NAMALWA (cell line): Measurements from ENCODE around the gene TRHDE.

Experiments
- DNase-seq: peaks from one replicate; pipeline ENCODE4 v3.0.0-alpha.2; 2015; ENCODE audit warnings: low spot score

The TRHDE gene, protein sequence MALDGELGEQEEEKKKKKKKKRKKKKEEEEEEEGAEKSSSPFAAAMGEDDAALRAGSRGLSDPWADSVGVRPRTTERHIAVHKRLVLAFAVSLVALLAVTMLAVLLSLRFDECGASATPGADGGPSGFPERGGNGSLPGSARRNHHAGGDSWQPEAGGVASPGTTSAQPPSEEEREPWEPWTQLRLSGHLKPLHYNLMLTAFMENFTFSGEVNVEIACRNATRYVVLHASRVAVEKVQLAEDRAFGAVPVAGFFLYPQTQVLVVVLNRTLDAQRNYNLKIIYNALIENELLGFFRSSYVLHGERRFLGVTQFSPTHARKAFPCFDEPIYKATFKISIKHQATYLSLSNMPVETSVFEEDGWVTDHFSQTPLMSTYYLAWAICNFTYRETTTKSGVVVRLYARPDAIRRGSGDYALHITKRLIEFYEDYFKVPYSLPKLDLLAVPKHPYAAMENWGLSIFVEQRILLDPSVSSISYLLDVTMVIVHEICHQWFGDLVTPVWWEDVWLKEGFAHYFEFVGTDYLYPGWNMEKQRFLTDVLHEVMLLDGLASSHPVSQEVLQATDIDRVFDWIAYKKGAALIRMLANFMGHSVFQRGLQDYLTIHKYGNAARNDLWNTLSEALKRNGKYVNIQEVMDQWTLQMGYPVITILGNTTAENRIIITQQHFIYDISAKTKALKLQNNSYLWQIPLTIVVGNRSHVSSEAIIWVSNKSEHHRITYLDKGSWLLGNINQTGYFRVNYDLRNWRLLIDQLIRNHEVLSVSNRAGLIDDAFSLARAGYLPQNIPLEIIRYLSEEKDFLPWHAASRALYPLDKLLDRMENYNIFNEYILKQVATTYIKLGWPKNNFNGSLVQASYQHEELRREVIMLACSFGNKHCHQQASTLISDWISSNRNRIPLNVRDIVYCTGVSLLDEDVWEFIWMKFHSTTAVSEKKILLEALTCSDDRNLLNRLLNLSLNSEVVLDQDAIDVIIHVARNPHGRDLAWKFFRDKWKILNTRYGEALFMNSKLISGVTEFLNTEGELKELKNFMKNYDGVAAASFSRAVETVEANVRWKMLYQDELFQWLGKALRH

DNA sequence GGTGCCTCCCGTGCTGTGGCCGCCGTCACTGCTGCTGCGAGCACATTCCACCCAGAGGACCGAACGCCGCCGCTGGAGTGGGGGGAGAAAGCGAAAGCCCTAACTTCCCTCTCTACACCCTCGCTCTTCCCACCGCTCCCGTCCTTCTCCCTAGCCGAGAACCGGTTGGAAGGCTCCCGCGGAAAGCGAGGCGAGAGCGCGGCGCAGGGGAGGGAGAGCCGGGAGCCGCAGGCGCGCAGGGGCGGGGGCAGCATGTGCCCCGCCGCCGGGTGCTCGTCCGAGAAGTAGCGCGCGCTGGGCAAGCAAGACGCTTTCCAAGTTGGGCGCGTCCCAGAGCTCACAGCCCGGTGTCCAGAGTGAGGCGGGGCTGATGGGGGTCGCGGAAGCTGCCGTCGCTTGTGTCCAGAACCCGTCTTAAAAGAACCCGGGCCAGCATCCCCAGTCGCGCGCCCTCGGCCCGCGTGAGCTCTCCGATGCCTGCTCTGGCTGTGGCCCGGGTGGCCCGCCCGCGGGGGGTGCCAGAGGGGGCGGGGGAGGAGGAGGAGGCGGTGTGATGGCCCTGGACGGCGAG lies at the start of gene TRHDE:
TSS of gene TRHDE (plus strand) at position 280 of the 571 bp plus-strand sequence. CDS start at position 554, 274 bp downstream.
- no peak for DNase-seq

DNA sequence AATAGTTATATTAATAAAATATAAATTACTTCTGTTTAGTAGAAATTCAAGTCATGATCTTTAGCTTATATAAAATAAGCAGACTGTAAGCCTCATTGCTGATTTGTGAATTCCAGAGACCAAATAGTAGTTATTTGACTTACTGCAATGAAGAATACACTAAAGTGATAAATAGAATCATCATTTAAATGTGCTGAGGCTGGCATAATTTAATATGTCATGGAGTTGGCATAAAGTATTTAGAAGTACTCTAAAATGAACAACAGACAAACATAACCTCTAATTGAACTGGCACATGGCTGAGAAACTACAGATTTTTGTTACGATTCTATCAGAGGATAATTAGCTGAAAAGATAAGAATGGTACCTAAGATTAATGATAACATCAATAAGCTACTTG lies 45.7 kb upstream of the TRHDE start:
- no peak for DNase-seq

- DNase-seq = no peak
These were observed 43.7 kb upstream of the TRHDE start for GRCh38 chr12:72228424-72228823.

DNA sequence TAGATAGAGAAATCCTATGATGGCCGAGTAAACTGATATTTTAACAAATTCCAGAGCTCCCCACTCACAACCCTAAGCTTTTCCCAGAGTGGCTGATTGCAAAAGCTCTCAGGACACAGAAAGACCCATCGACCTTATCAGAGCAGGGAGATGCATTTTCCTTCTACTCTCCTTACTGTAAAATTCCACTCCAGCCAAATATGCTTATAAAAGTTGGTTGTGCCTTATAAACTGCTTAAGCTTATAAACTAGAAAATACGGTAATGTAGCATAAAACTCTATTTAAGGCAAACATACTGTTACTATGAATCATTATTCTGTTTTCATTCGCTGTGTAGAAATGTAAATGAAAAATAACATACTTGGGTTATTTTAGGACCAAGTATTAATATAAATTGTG lies 41.6 kb upstream of the TRHDE start:
- DNase-seq = no peak

DNA sequence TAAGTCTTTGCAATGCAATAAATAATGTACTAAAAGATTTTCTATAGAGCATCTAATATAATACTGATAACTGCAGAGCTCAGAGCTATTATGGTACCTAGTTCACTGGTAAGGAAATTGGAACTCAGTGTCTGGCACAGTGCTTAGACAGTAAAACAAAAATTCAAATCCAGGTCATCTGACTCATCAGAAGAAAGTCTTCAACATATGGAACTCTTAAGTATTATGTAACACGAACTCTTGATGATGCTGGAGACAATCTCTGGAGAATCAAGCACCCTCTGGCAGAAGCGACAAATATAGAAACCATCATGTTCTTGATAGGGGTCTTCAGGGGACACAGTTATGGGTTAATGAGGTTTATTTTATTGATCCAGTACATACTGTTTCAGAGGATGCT lies 37.3 kb upstream of the TRHDE start:
- no peak for DNase-seq

- DNase-seq = no peak
These were observed 36.0 kb upstream of the TRHDE start for GRCh38 chr12:72236071-72236705.

DNA sequence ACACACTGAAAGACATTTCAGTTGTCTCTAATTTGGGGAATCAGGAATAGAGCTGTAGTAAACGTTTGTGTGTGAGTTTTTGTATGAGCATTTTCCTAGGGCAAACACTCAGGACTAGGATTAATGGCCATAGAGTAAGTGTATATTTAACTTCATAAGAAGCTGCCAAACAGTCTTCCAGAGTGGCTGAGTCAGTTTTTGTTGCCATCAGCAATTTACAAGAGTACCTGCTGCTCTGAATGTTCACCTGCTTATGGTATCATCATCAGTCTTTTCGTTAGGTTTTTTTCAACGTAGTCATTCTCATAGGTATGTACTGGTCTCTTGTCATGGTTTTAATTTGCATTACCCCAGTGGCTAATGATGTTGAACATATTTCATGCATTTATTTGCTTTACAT lies 30.6 kb upstream of the TRHDE start:
- no peak for DNase-seq

GRCh38 chr12:72242946-72243345 lies 29.2 kb upstream of the TRHDE start:
- no peak for DNase-seq

GRCh38 chr12:72246370-72246769 lies 25.8 kb upstream of the TRHDE start:
- no peak for DNase-seq

GRCh38 chr12:72250346-72250745 lies 21.8 kb upstream of the TRHDE start:
- no peak for DNase-seq

DNA sequence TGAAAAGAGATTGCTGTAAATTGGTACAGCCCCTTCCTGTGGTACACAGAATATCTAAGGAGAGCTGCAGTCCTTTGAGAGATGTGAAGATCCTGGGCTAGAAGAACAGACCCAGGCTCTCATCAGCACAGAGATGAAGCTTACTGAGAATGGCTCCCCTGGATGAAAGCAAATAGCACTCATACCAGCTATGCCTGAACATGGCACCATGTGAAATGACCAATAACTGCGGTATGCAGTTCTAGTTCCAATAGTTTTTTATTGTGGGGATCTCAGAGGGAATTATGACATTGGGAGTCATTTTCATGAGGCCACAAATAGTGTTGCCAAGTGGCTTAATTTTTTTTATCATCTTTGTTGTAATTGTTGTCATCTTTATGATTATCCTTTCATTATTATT lies 15.4 kb upstream of the TRHDE start:
- DNase-seq = no peak

DNA sequence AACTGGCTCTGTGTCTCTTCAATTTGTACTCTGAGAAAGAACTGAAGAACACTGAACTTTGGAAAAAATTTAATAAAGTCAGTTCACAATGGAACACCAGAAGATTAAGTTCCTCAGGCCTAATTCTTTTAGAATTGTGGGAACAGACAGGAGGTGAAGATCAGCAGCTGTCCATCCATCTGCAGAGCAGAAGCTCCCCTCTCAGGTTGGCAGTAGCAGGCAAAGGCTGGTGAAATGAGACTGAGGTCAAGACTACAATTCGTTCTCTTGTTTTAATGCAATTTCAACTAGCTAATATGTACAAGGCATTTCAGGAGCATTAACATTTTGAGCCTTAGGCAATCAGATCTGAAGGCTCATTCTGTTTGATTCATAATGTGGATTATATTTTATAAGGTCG lies 10.3 kb upstream of the TRHDE start:
- DNase-seq = no peak

DNA sequence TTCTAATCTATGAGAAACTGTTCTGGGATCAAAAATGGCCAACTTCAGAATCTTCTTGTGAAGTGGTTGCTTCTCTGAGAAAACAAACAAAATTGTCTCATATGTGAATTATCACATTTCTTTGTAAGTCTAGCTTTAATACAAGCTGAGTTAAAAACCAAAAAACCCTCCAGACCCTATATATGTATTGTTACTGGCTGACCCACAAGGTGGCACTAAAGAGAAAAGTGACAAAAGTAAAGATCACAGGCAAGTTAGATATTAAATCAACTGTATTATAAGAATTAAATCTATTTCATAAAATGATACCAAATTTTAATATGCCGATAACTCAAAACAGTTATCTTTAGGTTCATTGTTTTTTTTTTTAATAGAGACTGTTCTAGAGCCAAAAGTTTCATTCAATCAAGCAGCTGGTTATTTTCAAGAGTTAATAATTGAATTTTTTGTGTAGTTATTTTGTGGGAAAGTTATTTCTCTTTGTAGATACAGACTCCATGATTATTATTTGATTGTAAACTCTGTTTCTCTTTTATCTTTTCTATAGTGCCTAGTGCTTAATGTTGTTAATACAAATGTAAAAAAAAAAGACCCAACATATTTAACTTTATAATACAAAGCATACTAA lies 7.5 kb upstream of the TRHDE start:
- DNase-seq = peak; percentile 47

DNA sequence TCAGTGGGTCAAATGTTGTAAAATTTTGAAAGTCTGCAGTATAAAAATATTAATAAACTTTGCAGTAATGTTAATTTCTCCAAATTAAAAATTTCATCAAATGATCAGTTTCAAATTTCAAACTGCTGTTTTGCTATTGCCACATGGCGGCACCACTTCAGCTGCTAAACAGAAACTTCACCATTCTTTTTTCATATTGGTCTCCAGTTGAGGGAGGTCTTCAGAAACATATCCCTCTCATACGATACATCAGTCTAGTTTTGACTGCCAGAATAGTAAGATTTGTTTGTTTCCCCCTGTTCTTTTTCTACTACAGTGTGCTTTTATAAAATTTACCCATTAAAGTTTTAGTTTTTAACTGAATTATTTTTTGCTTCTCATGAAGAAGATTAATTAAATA lies 4.2 kb upstream of the TRHDE start:
- peak; percentile 14 for DNase-seq

DNA sequence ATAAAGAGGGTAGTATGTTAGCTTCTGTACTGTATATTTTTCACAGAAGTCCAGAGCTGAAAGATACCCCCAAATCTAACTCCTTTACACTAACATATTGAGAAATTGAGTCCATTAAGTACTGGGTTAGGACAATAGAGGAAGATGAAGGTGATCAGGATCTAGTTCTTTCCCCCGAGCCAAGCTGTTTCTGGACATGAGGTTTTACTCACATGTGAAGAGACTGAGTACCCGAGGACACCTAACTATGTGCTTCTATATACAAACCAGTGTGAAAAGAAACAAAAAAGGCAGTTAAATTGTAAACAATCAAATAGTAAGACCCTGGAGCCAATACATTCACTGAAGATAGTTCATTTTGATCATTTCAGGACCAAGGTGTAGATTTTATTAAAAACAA lies 3.8 kb upstream of the TRHDE start:
- no peak for DNase-seq

DNA sequence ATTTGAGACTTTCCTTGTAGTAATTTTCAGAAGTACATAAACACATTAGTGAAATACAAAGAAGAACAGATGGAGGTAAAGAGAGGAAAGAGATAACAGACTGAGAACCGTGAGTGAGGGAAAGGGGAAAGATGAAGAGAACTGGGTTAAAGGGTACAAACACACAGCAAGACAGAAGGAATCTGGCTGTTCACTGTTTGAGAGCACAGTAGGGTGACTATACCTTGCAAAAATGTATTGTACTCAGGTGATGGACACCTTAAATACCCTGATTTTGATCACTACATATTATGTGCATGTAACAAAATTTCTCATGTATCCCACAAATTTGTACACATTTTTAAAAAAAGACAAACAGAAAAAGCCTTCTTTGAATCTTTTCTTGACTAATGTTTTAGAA lies 2.7 kb upstream of the TRHDE start:
- DNase-seq = no peak

GRCh38 chr12:72270246-72270645 lies 1.9 kb upstream of the TRHDE start:
- DNase-seq = no peak

DNA sequence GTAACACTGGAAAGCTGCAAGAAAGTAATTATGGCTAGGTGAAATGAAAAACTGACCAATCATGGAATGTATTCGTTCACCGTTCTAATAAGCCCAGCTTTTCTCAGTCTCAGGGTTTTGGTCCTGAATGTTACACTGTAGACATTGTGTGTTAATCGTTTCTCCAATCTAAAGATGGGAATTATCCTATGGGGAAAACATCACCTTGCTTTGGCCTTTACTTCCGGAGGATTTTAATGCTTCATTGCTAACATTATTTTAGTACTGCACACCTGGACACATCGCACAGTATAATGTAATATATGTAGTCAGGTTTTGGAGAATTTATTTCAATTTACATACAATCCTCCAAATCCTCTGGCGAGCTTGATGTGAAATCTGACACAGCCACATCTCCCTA lies 1.2 kb upstream of the TRHDE start:
- DNase-seq = no peak

GRCh38 chr12:72271451-72272090 lies 599 bp upstream of the TRHDE start:
- DNase-seq = no peak

GRCh38 chr12:72272731-72273498 lies 745 bp downstream of the TRHDE start:
- DNase-seq = no peak
